Measurements from ENCODE around the gene SYNE3. TPM values are rescaled to one million over a fixed set of nuclear protein-coding genes. Genes with fewer than 3 reads are reported as not detected.

The SYNE3 gene
- total RNA-seq, 1 experiment from 2014 or later = 1.2 TPM

DNA sequence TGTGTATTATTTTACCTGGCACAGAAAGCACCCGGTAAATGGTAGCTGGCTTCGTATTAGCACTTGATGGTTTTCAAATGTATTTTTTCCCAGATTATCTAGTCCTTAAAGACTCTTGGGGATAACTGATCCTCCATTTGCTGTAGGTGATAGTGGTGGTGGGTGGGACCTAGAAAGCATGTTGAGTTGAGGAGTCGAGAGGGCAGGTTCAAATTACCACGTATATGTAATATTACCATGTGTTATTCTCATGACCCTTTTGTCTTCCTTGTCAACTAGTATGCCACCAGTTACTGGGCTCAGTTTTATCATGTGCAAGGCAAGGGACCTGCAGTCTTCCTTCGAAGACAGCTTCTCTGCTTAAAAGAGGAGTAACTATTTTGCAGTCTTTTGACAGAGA lies 20.2 kb upstream of the SYNE3 start:
- no peak for ATAC-seq
- peaks cover 94% of the 10 kb centered on the region for H3K79me2 ChIP-seq (ENCODE audit: low read length)
- peaks cover 55% of the 10 kb centered on the region for H4K20me1 ChIP-seq (ENCODE audit: low read length)
- no peaks in the 10 kb centered on the region for H3F3A ChIP-seq (ENCODE audit: low read length, unreplicated experiment)
- H3K27ac ChIP-seq (ENCODE audit: low read length) = no peak overlapping the region
- no TSS peak for BruUV-seq (replicated peaks)
- no peaks in the 10 kb centered on the region for H3K9me2 ChIP-seq (replicated peaks; ENCODE audit: low read length)
- H3K4me1 ChIP-seq (ENCODE audit: insufficient read depth, low read length) = peaks cover 28% of the 10 kb centered on the region
- CTCF ChIA-PET = interaction anchor here (0.7 kb wide), 1 partner anchor 91 kb away, joined by 3 read pairs; no protein-coding TSS in a partner anchor
- TF ChIP-seq EZH2phosphoT487 (IDR thresholded peaks at IDR 0.05; ENCODE audit: borderline replicate concordance, low read length) (no peak), EZH2 (IDR thresholded peaks at IDR 0.05; ENCODE audit: low read length, unreplicated experiment) (no peak)
- TF ChIP-seq, protein P1, sequence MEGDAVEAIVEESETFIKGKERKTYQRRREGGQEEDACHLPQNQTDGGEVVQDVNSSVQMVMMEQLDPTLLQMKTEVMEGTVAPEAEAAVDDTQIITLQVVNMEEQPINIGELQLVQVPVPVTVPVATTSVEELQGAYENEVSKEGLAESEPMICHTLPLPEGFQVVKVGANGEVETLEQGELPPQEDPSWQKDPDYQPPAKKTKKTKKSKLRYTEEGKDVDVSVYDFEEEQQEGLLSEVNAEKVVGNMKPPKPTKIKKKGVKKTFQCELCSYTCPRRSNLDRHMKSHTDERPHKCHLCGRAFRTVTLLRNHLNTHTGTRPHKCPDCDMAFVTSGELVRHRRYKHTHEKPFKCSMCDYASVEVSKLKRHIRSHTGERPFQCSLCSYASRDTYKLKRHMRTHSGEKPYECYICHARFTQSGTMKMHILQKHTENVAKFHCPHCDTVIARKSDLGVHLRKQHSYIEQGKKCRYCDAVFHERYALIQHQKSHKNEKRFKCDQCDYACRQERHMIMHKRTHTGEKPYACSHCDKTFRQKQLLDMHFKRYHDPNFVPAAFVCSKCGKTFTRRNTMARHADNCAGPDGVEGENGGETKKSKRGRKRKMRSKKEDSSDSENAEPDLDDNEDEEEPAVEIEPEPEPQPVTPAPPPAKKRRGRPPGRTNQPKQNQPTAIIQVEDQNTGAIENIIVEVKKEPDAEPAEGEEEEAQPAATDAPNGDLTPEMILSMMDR (conservative IDR thresholded peaks at IDR 0.05; ENCODE audit: low read depth, low read length) = no peak
- intact Hi-C loops (cut with micrococcal nuclease) = loop anchor here (10.0 kb wide), 1 partner anchor 52 kb away; no protein-coding TSS in a partner anchor
- no peaks in the 10 kb centered on the region for H3K9me3 ChIP-seq (ENCODE audit: low read length)
- H3K4me2 ChIP-seq (ENCODE audit: low read length) = peak overlapping the region; percentile 97
- H3K9ac ChIP-seq (ENCODE audit: low read length) = peak overlapping the region; percentile 98
- POLR2A ChIA-PET (ENCODE audit: unreplicated experiment) = no interaction called here
- no peaks in the 10 kb centered on the region for H3K36me3 ChIP-seq (ENCODE audit: low read depth, low read length)
- H3K4me3 ChIP-seq (ENCODE audit: low read length) = peak overlapping the region; percentile 98
- H3K27me3 ChIP-seq (ENCODE audit: low read length) = no peaks in the 10 kb centered on the region
- H2AFZ ChIP-seq (ENCODE audit: low read length) = no peak overlapping the region
- no peak for DNase-seq

DNA sequence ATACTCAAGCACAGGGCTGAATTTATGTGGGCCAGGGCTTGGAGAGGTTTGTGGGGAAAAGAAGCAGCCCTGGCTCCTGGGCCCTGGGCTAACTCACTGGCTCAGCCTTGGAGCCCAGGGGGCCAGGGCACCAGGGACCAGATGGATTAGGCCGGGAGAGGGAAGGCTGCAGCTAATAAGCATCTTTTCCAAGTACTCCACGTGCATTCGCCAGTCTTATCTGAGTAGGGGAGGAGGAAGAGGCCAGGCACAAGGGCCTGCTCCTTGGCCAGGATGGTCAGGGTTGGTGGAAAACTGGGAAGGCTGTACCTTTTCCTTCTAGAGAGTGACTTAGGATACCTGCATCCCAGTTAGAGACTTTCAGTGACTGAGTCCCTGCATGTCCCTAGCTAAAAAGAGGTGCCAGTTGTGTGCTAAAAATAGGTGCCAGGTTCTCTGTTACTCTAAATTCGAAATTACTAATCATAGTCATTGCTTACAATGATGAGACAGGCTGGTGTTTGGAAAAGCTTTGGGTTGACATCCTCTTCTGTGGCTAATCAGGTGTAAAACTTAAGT lies 19.7 kb upstream of the SYNE3 start:
- Histone ChIP-seq H2AFZ (ENCODE audit: low read length) (no peak overlapping the region), H3K4me3 (ENCODE audit: low read length) (peak overlapping the region; percentile 98), H3K4me2 (ENCODE audit: low read length) (peak overlapping the region; percentile 97), H3K36me3 (ENCODE audit: low read depth, low read length) (no peaks in the 10 kb centered on the region), H3F3A (ENCODE audit: low read length, unreplicated experiment) (no peaks in the 10 kb centered on the region), H3K79me2 (ENCODE audit: low read length) (peaks cover 94% of the 10 kb centered on the region), H3K27me3 (ENCODE audit: low read length) (no peaks in the 10 kb centered on the region), H3K4me1 (ENCODE audit: insufficient read depth, low read length) (peaks cover 33% of the 10 kb centered on the region), H3K9me2 (replicated peaks; ENCODE audit: low read length) (no peaks in the 10 kb centered on the region), H3K9ac (ENCODE audit: low read length) (peak overlapping the region; percentile 98), H3K27ac (ENCODE audit: low read length) (no peak overlapping the region), H3K9me3 (ENCODE audit: low read length) (no peaks in the 10 kb centered on the region), H4K20me1 (ENCODE audit: low read length) (peaks cover 57% of the 10 kb centered on the region)
- no TSS peak for BruUV-seq (replicated peaks)
- ATAC-seq (no peak), DNase-seq (no peak)
- intact Hi-C loops (cut with micrococcal nuclease) = loop anchor here (10.0 kb wide), 1 partner anchor 51 kb away; no protein-coding TSS in a partner anchor
- ChIA-PET POLR2A (ENCODE audit: unreplicated experiment) (no interaction called here), CTCF (no interaction called here)
- no peak for TF ChIP-seq EZH2phosphoT487 (IDR thresholded peaks at IDR 0.05; ENCODE audit: borderline replicate concordance, low read length)
- no peak for TF ChIP-seq EZH2 (IDR thresholded peaks at IDR 0.05; ENCODE audit: low read length, unreplicated experiment)
- TF ChIP-seq, protein P1 (conservative IDR thresholded peaks at IDR 0.05; ENCODE audit: low read depth, low read length) = no peak
